ENCODE measurements around the gene CLDN17.

Gene CLDN17

GRCh38 chr21:30166705-30167104 lies at the start of gene CLDN17:
CLDN17 (minus strand) TSS chr21:30166805; CDS start chr21:30166617, 188 bp downstream.
- DNase-seq (ENCODE audit: low read depth in 4 of 4, low spot score in 1 of 4), result no peak

- DNase-seq (ENCODE audit: low read depth in 4 of 4, low spot score in 1 of 4), result no peak
Observed at GRCh38 chr21:30216041-30216723, 49.6 kb upstream of the CLDN17 start, which contains the start of gene CLDN8. CLDN8 (minus strand) TSS chr21:30216097; CDS start chr21:30215925, 172 bp downstream.

GRCh38 chr21:30211071-30211470 lies 44.5 kb upstream of the CLDN17 start:
- DNase-seq (ENCODE audit: low read depth in 4 of 4, low spot score in 1 of 4), result no peak

DNA sequence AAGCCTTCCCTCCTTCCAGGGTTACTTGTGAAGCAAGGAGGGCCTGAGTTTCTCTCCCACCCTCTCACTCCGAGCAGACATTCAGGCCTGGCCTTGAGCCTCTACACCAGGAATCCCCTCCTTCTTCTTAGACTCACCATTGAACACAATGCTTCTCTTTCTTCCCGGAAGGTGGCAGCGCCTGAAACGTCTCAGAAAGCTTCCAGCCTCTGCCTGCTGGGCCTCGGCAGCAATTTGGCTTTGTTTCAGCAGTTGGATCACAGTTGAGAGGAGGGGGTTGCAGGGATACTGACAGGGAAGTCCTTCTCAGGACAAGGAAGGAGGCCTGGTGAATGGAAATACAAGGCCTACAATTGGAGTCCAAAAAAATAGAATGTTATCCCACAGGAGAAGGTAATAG lies 43.0 kb upstream of the CLDN17 start:
- DNase-seq (ENCODE audit: low read depth in 4 of 4, low spot score in 1 of 4), result no peak

DNA sequence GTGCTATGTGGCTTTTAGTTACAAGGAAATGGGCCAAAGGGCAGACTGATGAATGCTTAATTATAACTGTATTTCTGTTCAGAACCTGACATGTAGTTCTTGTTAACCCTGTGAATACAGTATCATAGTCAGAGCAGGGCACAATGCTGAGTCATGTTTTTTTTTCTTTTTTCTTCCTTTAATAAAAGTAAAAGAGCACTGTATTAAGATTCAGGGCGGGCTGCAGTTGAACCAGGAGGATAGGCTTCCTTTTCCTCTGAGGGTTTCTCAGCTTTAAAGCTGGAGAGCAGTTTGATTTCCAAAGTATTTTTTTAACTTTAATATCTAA lies 40.6 kb upstream of the CLDN17 start:
- DNase-seq (ENCODE audit: low read depth in 4 of 4, low spot score in 1 of 4), result no peak

- DNase-seq (ENCODE audit: low read depth in 4 of 4, low spot score in 1 of 4), result no peak
Observed at GRCh38 chr21:30206551-30207251, 40.1 kb upstream of the CLDN17 start.

DNA sequence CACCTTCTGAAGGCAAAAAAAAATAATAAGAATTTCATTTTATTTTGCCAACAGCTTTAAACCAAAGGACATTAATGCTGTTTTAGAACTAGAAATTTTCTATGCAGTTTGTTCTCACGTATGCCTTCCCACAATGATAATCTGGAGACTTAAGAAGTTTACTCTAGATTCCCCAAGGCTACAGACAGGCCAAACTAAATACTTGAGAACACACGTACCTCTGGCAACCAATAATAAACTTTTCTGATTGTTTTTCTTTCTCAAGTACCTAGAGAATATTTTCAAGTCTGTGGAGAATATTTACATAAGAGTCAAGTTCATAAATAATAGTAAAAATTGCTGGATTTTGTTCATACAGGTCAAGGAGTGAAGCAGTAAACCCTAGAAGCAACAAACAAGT lies 33.4 kb upstream of the CLDN17 start:
- no peak for DNase-seq (ENCODE audit: low read depth in 4 of 4, low spot score in 1 of 4)

DNA sequence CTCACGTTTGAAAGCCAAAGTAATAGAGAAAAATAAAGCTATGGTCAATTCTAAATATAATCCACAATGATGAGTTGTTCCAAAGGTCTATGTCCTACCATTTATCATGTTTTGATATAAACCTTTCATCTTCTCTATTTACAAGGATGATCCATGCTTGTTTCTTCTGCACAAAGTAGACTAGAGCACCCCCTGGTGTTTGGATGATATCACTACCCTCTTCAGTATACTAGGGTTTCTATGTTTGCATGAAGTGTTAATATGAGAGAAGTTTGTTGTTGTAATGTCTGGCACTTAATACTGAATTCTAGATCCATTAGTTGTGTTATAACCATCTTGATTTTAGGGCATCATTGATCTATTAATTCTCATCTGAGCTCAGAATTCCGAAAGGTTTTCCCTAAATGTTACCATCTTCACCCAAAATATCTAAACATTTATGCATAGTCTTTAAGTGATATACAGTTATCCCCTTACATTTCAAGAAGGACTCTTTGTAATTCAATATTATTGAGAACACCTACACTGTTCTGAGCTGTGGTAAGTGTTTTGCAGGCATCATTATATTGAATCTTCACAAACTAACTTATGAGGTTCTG lies 28.2 kb upstream of the CLDN17 start:
- no peak for DNase-seq (ENCODE audit: low read depth in 4 of 4, low spot score in 1 of 4)

GRCh38 chr21:30193201-30193600 lies 26.6 kb upstream of the CLDN17 start:
- no peak for DNase-seq (ENCODE audit: low read depth in 4 of 4, low spot score in 1 of 4)

GRCh38 chr21:30190554-30190953 lies 23.9 kb upstream of the CLDN17 start:
- DNase-seq (ENCODE audit: low read depth in 4 of 4, low spot score in 1 of 4), result no peak

DNA sequence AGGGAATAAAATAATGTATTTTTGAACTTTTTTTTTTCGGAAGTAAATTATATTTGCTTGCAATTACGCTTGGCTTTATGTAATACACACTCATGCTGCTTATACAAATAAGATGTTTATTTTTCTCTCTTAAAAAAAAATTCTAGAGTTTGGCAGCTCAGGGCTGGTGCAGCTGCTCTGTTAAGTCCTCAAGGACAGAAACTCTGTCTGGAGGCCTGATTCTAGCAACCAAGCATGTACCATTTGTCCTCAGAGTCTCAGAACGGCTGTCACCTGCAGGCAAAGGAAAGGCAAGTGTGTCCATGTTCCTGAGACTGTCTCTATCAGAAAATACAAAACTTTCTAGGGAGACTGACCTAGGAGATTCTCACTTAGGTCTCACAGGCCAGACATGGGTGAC lies 23.2 kb upstream of the CLDN17 start:
- DNase-seq (ENCODE audit: low read depth in 4 of 4, low spot score in 1 of 4), result no peak

DNA sequence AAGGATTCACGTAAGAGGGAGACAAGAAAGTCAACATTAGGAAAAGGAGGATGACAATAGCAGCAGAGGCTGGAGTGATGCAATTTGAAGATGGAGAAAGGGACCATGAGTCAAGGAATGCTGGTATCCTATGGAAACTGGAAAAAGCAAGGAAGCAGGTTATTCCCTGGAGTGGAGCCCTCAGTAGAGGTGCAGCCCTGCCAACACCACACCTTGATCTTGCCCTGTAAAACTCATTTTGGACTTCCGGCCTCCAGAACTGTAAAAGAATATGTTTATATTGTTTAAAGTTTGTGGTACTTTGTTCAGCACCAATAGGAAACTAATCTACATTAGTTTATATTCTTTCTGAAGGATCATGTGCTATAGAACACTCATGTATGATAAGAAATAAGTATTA lies 19.6 kb upstream of the CLDN17 start:
- DNase-seq (ENCODE audit: low read depth in 4 of 4, low spot score in 1 of 4), result no peak

DNA sequence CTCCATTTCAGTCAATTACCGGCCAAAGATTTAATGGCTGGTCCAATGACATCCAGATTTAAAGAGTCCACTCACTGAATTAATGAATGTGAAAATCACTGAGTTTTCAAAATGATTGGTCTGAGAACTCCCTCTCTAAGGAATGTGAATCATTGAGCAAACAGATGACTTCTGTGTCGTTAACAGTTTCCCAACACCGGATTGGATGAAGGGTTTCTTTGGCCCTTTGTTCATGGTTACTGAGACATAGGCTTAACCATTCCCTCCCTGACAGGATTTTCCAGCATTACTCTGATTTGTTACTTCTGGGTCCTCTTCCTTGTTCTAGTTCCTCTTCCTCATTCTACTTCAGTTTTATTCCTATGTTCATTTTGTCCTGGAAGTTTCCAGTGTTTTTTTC lies 1.5 kb upstream of the CLDN17 start:
- no peak for DNase-seq (ENCODE audit: low read depth in 4 of 4, low spot score in 1 of 4)

- DNase-seq (ENCODE audit: low read depth in 4 of 4, low spot score in 1 of 4), result no peak
Observed at GRCh38 chr21:30166171-30166570, 434 bp downstream of the CLDN17 start.

DNA sequence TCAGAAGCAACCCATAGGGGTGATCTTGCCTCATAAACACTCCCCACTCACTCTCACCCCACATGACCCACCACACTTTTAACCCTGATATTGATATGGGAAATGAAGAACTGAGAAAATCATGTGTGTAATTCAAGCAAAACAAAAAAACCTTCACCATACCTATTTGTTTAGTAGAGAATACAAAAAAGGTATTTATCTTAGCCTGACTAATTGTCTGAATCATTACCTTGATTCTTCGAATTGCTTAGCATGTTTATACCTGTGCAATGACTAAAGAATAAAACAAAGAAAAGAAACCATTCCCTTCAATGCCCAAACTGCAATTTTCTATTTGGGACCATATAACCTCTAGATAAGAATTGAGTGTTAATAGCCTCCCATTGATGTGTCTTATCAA lies 1.8 kb downstream of the CLDN17 start:
- no peak for DNase-seq (ENCODE audit: low read depth in 4 of 4, low spot score in 1 of 4)

GRCh38 chr21:30153697-30154340 lies 12.8 kb downstream of the CLDN17 start:
- no peak for DNase-seq (ENCODE audit: low read depth in 4 of 4, low spot score in 1 of 4)

GRCh38 chr21:30152792-30153191 lies 13.8 kb downstream of the CLDN17 start:
- no peak for DNase-seq (ENCODE audit: low read depth in 4 of 4, low spot score in 1 of 4)

GRCh38 chr21:30148906-30149305 lies 17.7 kb downstream of the CLDN17 start:
- DNase-seq (ENCODE audit: low read depth in 4 of 4, low spot score in 1 of 4), result no peak

DNA sequence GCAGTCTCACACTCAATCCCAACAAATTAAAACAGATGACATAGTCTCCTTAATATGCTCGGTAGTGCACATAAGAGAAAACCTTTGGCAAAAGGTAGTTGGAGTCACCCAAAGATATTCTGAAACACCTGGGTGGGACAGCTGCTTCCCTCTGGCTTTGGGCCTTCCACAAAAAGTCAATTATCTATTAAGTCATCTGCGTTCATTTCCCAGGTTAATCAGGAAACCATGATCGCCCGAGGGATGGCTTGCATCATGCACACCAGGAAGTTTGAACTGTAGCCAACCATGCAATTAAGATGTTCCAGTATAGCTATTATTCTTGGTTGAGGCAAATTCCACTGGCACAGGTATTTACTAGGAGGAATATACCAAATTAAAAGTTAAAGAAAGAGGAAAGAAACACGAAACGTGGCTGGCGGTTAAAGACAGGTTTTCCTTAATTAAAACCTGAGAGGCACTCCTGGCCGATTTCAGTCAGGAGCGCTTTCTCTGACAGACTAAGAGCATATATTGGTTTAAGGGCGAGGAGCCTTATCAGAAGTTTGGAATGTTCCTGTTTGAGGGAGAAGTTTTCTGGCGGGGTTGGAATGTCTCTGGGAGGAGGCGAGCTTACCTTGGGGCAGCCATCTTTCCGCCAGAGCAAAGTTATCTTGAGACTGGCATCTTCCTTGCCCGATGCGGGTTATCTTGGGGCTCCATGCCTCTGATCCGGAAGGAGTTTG lies 19.9 kb downstream of the CLDN17 start:
- DNase-seq (ENCODE audit: low read depth in 4 of 4, low spot score in 1 of 4), result no peak

DNA sequence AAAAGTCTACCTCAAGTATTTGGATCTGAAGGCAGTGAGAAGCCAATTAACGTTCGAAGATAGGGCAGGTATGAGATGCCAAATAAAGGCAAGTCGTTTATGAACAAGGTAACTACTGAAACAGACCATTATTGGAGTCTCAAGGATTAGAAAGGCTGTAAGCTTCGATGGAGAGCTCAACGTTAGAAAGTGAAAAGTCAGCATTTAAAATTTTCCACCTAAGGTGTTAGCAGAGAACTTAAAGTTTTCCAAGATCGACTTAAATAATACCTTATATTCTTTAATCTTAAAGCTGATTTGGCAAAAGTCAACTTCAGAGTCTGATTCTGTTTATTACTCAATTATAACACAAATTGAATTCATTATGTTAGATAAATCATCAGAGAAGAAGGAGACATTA lies 28.1 kb downstream of the CLDN17 start:
- DNase-seq (ENCODE audit: low read depth in 4 of 4, low spot score in 1 of 4), result no peak

- DNase-seq (ENCODE audit: low read depth in 4 of 4, low spot score in 1 of 4), result no peak
Observed at GRCh38 chr21:30129246-30129645, 37.4 kb downstream of the CLDN17 start.
